Pons (tissue), 1 donor: ENCODE measurements around the gene CYB5R4.

ENCODE experiments used
- DNase-seq: peaks from one replicate; pipeline ENCODE4 v3.0.0-alpha.2; 2016; ENCODE audit warnings: low spot score

The CYB5R4 gene

DNA sequence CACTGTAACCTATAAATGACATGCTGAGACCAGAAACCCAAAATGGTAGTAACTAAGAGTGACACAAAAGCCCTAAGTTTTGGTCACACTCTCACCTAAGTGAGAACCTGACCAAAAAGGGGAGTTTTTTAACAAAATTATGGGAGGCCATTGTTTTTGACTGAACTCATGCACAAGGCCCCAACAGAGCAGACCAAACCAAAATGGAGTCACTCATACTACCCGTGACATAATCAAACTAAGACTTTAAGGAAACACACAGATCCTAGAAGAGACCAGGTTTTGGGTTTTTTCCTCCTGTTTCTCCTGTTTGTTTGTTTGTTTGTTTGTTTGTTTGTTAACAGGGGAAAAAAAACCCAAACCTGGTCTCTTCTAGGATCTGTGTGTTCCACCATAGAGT, 124.9 kb downstream of the CYB5R4 start:
- no peak for DNase-seq

DNA sequence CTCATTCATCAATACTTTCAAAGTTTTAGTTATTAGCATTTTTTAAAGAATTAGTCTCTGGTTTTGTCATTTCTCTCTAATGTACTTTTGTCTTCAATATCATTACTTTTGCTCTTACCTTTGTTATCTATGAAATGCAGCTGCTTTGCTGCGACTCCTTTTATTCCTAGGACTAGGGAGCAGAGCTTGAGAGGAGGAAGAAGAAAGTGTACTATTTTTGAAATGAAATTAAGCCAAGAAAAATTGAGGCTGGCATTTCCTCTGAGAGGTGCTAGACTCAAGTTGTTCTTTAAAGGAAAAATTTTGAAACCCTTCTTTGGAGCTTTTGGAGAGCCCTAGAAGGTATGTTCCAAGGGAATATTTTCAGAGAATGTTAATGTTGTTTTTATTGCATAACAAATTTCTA, 125.8 kb downstream of the CYB5R4 start:
- no peak for DNase-seq

- no peak for DNase-seq
Measured at GRCh38 chr6:83985715-83986114, 126.2 kb downstream of the CYB5R4 start.

DNA sequence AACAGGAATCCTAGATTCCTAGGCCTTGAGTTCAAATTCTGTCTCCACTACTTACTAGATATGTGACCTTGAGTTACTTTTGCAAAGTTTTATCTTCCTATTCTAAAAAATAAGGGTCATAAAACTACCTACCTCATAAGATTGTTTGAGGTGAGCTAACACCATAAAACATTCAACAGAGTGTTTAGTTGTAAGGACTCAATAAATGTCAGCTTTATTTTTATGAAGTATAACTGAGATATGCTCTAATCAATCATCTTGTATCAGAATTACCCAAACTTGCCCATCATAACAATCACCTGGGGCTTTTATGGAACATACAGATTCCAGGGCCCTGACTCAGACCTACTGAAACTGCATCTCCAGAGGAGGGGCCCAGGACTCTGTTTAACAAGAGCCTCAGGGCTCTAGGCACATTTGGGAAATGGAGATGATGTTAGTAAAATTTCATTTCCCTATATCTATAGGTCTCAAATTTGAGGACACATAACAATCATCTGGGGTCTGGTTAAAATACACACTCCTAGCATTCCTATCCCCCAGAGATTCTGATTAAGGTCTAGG, 138.6 kb downstream of the CYB5R4 start:
- DNase-seq = no peak

DNA sequence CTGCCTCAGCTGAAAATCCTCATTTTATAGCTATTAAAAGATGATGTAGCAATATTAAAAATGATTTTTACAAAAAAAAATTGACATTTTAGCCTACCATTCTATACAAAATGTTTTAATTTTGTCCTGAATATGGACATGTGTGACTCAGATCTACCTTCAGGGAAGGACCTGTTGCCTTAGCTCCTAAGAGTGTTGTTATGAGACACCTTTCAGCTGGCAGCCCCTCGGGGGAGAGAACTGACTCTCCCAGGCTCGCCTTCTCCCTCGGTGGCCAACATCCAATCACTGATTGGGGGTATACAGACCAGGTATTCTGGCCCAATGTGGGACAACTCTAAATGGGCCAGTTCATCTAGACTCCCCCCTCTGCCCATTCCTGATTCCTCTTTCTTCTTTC, 141.6 kb downstream of the CYB5R4 start:
- DNase-seq = no peak

DNA sequence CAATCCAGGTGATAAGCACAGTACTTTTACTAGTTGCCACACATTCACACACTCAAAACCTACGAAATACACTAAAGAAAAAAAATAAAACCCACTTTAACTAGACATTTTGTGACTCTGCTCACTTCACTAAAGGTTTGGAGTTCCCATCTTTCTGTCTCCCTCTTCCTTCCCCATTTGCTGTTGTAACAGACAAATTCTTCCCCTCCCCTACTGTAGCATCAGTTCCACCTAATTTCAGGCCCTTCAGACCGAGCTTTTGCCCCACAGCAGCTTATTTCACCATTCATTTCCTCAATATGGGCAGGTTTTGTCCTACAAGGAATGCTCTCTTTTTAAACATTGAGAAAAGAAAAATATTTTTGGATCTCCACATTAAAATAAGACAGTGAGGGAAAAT, 142.7 kb downstream of the CYB5R4 start:
- no peak for DNase-seq

GRCh38 chr6:84003131-84003530, 143.6 kb downstream of the CYB5R4 start:
- DNase-seq = no peak

GRCh38 chr6:84003654-84004053, 144.2 kb downstream of the CYB5R4 start:
- DNase-seq = no peak

- no peak for DNase-seq
Measured at GRCh38 chr6:84007871-84008270, 148.4 kb downstream of the CYB5R4 start.

GRCh38 chr6:84013354-84013753, 153.9 kb downstream of the CYB5R4 start:
- DNase-seq = no peak

DNA sequence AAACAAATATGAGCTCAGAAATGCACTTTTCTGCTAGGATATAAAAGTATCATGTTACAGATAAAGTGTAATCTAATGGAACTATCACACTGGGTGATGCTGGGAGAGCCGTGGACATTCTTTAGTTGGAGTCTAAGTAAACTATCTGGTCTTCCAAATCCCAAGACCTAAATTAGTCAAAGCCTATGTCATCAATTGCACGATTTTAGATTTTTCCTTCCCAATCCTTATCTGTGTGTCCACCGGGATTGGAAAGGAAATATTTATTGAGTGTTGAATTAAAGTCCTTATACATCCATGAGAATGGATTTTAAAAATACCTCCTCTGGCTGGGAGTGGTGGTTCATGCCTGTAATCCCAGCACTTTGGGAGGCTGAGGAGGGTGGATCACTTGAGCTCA, 154.4 kb downstream of the CYB5R4 start:
- DNase-seq = no peak

- DNase-seq = no peak
Measured at GRCh38 chr6:84016029-84016428, 156.5 kb downstream of the CYB5R4 start.
